Measurements from ENCODE around the gene GJA3. TPM values are rescaled to one million over a fixed set of nuclear protein-coding genes. Genes with fewer than 3 reads are reported as not detected.

GJA3 gene
- polyA plus RNA-seq, 1 experiment = 2.4 TPM

GRCh38 chr13:20137875-20138274 lies 23.0 kb downstream of the GJA3 start:
- H3K4me3 ChIP-seq (ENCODE audit: low read depth, low read length) = no peak overlapping the region
- DNase-seq (ENCODE audit: low read depth, low spot score) = no peak
- H3K27ac ChIP-seq (ENCODE audit: low read depth, low read length) = no peak overlapping the region
- CTCF ChIA-PET = interaction anchor here (0.7 to 1.4 kb wide), 3 partner anchors 13 to 152 kb away, joined by 3 to 4 read pairs (median 3); no protein-coding TSS in a partner anchor
- TF ChIP-seq CTCF (IDR thresholded peaks at IDR 0.05; ENCODE audit: low read depth, low read length) = no peak
- POLR2A ChIA-PET = no interaction called here
- peaks cover 22% of the 10 kb centered on the region for H3K27me3 ChIP-seq (ENCODE audit: control insufficient read depth, insufficient read depth, low read length)
- peaks cover 4% of the 10 kb centered on the region; the same call in 1 of the 2 replicates for H3K9me3 ChIP-seq (ENCODE audit: control insufficient read depth, insufficient read depth, low read length)

GRCh38 chr13:20136781-20137703 lies 23.8 kb downstream of the GJA3 start:
- Histone ChIP-seq H3K27me3 (ENCODE audit: control insufficient read depth, insufficient read depth, low read length) (peaks cover 19% of the 10 kb centered on the region), H3K4me3 (ENCODE audit: low read depth, low read length) (peak overlapping the region; percentile 23; the same call in 1 of the 2 replicates), H3K9me3 (ENCODE audit: control insufficient read depth, insufficient read depth, low read length) (no peaks in the 10 kb centered on the region), H3K27ac (ENCODE audit: low read depth, low read length) (no peak overlapping the region)
- ChIA-PET CTCF (interaction anchor here (0.7 to 1.0 kb wide), 2 partner anchors 12 to 42 kb away, joined by 3 to 4 read pairs; no protein-coding TSS in a partner anchor), POLR2A (no interaction called here)
- no peak for DNase-seq (ENCODE audit: low read depth, low spot score)
- peak; percentile 64 for TF ChIP-seq CTCF (IDR thresholded peaks at IDR 0.05; ENCODE audit: low read depth, low read length)

- H3K4me3 ChIP-seq (ENCODE audit: low read depth, low read length) = no peak overlapping the region
- DNase-seq (ENCODE audit: low read depth, low spot score) = no peak
- peaks cover 9% of the 10 kb centered on the region for H3K27me3 ChIP-seq (ENCODE audit: control insufficient read depth, insufficient read depth, low read length)
- H3K27ac ChIP-seq (ENCODE audit: low read depth, low read length) = no peak overlapping the region
- H3K9me3 ChIP-seq (ENCODE audit: control insufficient read depth, insufficient read depth, low read length) = no peaks in the 10 kb centered on the region
- TF ChIP-seq CTCF (IDR thresholded peaks at IDR 0.05; ENCODE audit: low read depth, low read length) = no peak
- POLR2A ChIA-PET = no interaction called here
- CTCF ChIA-PET = no interaction called here
Observed at GRCh38 chr13:20134732-20135131, 26.1 kb downstream of the GJA3 start.

GRCh38 chr13:20132052-20132634 lies 28.7 kb downstream of the GJA3 start:
- H3K4me3 ChIP-seq (ENCODE audit: low read depth, low read length) = no peak overlapping the region
- H3K27ac ChIP-seq (ENCODE audit: low read depth, low read length) = no peak overlapping the region
- TF ChIP-seq CTCF (IDR thresholded peaks at IDR 0.05; ENCODE audit: low read depth, low read length) = no peak
- peaks cover 11% of the 10 kb centered on the region for H3K27me3 ChIP-seq (ENCODE audit: control insufficient read depth, insufficient read depth, low read length)
- H3K9me3 ChIP-seq (ENCODE audit: control insufficient read depth, insufficient read depth, low read length) = no peaks in the 10 kb centered on the region; the same call in 1 of the 2 replicates
- DNase-seq (ENCODE audit: low read depth, low spot score) = no peak
- ChIA-PET CTCF (interaction anchor here (0.6 kb wide), 1 partner anchor 45 kb away, joined by 5 read pairs; no protein-coding TSS in a partner anchor), POLR2A (no interaction called here)
